GM19023 (cell line): ENCODE measurements around the gene CTRB2.
"Not testable (repeated sequence)": the region's sequence is repeated elsewhere in the genome, so short reads cannot be mapped to it uniquely, and the experiment has no call there.

ENCODE experiments used
- ATAC-seq: cut with Tn5 transposase; IDR thresholded peaks from one replicate; pipeline ENCODE4 v1.9.1; 2021; ENCODE audit warnings: mild to moderate bottlenecking, moderate library complexity; ENCODE audit not compliant: unreplicated experiment

CTRB2 gene

GRCh38 chr16:75242436-75243078, 35.6 kb upstream of the CTRB2 start:
- ATAC-seq, result not testable (repeated sequence)

GRCh38 chr16:75241955-75242354, 35.0 kb upstream of the CTRB2 start:
- no peak for ATAC-seq

- ATAC-seq, result no peak
Measured at GRCh38 chr16:75241412-75241811, 34.5 kb upstream of the CTRB2 start.

GRCh38 chr16:75240633-75241032, 33.7 kb upstream of the CTRB2 start:
- ATAC-seq, result not testable (repeated sequence)

- ATAC-seq, result no peak
Measured at GRCh38 chr16:75239542-75240122, 32.7 kb upstream of the CTRB2 start.

GRCh38 chr16:75238853-75239541, 32.0 kb upstream of the CTRB2 start:
- ATAC-seq, result no peak

DNA sequence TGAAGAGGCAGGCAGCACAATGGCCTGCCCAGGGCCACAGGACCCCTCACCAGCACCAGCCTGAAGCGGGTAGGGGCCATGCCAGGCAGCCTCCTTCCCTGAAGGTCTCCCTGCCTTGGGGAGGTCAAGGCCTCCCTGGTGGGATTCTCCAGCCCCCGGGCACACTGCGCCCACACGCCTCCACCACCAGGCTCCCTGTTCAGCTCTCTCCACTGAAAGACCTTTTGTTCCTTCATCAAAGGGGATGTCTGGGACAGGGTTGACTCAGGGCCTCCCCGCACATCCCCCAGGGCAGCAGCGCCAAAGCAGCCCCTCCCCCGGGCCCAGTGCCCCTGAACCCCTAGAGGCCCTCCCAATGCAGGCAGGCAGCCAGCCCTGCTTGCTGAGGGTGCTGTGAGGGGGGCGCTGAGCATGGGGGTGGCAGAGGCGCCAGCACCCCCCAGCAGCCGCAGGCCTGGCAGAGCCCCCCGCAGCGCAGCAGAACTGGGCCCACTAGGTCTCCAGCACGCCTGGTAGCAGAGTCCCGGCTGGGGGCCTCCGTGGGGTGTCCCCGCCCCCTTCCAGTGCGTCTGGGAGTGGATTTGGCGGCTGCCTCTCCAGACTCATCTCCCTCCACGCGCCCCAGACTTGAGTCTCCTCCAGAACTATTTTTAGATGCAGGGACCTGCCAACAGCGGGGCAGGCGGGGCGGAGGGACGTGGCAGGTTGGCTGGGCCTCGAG, 31.3 kb upstream of the CTRB2 start:
- ATAC-seq, result no peak

- no peak for ATAC-seq
Measured at GRCh38 chr16:75237398-75238131, 30.6 kb upstream of the CTRB2 start.

DNA sequence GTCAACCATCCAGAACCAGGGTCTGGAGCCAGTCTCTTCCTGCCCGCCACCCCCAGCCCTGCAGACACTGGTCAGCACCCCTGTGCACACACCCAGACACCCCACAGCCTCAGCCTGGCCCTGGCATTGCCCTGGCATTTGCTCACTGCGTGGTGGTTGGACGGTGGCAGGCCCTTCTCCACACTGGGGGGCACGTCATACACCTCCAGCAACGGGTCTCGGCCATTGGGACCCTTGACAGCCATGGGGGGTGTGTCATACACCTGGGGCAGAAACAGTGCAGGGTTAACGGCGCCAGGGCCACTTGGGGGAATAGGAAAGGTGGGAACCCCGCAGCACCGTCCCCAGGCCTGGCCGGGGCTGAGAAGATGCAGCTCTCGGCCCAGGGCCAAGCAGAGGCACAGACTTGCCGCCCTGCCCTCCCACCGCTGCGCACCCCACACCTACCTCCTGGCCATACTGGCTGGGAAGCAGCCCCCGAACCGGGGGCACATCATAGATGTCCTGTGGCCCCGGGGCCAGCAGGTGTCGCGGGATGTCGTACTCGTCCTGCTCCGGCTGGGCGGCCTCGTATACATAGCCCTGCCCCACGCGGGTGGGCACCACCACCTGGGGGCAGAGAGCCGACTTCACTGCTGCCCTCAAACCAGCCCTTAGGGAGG, 29.9 kb upstream of the CTRB2 start:
- no peak for ATAC-seq

DNA sequence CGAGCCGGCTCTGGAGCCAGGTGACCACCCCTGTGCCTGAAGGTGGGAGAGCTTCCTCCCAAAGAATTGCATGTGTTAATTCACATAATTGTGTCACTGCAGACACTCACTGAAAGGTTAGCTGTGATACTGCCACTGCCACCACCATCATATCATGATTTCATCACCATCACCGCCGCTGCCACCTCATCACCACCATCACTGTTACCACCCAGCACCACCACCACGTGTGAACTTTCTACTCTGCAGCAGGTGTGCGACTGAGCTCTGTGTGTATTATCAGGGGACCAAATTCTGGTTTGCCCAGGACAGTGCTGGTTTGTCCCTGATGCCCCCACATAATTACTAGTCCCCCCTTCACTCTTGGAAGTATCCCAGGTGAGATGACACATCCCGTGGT, 29.3 kb upstream of the CTRB2 start:
- ATAC-seq, result no peak

DNA sequence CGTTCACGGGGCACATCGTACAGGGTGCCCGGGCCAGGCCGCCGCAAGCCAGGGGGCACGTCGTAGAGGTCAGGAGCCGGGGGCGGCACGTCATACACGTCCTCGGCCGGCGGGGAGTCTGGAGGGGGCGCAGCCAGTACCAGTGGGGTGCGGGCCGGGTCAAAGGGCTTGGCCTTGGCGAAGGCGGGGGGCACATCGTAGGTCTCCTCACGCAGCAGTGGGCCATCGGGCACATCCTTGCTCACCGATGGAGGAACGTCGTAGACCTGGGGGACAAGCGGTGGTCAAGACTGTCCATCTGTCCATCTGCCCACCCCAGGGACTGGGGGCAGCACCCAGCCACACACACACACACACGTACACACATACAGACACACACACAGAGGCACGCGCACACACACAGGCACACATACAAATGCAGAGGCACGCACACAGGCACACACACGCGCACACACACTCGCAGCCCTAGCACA, 28.8 kb upstream of the CTRB2 start:
- ATAC-seq, result no peak

DNA sequence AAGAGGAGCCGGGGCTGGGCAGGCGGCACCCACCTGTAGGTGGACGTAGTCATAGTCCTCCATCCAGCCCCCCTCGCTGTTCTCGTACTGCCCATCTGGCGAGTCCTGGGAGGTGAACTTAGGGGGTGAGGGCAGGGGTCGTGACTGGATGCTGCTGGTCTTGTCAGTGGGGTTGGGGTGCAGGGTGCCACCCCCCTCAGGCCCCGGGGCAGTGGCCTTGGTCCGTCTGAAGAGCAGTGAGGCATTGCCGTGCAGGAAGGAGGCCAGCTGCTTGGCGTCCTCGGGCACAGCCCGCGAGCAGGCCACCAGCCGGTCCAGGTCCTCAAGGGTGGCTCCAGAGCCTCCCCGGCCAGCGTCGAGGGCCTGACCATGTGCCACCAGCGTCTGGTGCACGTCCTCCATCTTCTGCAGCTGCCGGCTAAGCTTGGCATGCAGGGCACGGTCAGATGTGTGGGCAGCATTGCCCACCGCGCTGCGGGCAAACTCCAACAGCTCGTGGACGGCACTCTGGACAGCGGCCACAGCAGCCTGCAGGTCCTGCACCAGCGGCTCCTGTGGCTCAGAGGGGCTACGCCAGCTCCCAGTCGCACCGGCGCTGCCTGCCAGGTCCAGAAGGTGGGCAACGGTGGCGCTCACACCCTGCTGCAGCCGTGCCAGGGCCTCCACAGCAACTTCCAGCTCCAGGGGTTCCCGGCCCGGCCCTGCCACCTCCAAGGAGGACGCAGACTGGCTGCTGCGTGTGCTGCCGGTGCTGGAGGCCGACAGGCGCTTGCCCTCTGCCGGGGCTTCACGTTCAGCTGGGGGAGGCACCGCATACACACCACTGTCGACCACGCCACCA, 28.1 kb upstream of the CTRB2 start:
- ATAC-seq, result no peak

GRCh38 chr16:75233611-75233938, 26.6 kb upstream of the CTRB2 start:
- ATAC-seq, result no peak

GRCh38 chr16:75231570-75231969, 24.6 kb upstream of the CTRB2 start:
- ATAC-seq, result no peak

DNA sequence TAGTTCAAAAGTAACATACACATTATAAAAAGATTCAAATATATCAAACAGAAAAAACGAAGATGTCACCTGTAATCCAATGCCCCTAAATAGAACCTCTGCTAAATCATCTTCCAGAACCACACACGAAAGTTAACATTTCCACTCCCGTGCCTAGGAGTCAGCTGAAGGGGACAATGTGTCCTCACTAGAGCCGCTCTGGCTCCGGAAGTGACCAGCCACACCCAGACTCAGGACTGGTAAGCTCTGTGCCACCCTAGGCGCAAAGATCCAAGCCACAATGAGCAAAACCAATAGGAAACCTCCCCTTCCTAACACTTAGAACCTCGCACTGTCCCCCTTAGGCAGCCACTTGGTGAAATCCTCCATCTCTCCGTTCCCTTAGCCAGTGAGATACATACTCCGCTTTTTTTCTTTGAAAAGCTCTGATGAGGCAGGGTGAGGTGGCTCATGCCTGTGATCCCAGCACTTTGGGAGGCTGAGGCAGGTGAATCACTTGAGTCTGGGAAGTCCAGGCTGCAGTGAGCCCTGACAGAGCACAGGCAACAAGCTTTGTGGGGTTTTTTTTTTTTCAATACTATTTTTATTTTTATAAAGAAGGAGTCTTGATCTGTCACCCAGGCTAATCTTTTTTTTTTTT, 23.6 kb upstream of the CTRB2 start:
- no peak for ATAC-seq

DNA sequence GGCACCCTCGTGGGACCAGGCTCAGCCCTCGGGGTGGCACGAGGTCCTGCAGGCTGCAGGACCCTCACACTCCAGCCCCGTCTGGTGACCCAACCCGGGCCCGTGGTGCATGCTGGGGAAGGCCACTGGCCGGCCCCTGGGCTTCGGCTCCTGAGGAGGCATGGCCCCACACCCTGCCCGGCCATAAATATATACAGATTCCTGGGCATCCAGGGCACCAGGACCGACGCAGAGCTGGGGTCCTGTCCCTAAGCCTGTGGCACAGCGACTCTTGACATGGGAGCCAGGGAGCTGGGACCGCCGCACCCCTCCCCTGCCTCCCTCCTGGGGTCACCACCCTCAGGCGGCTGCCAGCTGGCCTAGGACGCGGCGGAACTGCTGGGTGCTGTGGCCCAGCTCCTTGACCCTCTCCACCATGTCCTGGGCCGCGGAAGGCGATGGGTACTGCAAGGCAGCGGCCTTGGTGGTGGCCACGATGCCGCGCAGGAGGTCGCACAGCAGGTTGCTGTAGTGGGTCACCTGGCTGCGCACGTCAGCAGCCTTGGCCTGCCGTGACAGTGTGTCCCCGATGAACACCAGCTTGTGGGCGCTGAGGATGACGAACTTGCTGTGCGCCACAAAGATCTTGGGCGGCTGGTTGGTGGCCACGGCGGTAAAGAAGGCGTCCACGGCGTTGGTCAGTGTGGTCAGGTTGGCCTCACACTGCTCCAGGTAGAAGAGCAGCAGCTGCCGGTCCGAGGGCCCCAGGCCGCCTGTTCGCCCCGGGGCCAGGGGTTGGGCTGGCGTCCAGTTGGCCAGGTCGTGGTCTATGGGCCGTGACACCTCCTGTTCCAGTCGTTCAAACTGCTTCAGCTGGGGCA, 22.4 kb upstream of the CTRB2 start:
- no peak for ATAC-seq

DNA sequence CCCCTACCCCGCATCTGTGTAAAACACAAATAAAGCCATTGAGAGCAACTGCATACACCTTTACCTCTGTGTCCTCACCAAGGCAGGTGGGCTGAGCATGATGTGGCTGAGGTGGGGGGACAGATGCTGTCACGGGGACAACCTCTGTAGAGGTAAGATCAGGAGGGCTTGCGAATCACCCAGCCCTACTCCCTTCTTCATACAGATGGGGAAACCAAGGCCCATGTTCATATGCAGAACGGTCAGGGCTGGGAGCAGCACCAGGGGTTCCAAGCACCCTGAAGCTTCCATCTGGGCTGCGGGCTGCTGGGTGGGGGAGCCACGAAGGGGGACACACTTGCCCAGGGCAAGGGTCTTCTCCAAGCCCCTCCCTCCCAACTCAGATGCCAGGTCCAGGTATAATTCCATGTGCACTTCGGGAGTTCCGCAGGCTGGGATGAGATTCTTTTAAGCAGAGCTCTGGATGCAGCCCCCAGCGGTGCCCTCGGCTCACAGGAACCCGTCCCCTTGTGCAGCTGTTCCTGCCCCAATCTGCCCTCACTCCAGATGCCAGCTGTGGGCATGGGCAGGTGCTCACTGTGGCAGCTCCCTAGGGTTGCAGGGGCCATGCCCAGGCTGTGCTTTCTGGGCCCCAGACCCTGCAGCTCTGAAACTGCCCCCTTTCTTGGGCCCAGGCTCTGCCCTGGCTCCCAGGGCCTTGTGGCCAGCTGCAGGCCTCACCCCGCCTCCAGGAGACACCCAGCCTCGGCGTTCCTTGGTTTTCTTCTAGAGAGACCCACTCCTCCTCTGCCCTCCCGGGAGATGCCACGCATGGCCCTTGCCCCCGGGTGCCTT, 21.4 kb upstream of the CTRB2 start:
- no peak for ATAC-seq
